NCI-H128 (cell line): ENCODE data around the gene AQP12B.

Experiments
- DNase-seq: peaks from one replicate; lab custom pipeline; 2025; ENCODE audit not compliant: unreplicated experiment; lab: John Stamatoyannopoulos, UW

The AQP12B gene

DNA sequence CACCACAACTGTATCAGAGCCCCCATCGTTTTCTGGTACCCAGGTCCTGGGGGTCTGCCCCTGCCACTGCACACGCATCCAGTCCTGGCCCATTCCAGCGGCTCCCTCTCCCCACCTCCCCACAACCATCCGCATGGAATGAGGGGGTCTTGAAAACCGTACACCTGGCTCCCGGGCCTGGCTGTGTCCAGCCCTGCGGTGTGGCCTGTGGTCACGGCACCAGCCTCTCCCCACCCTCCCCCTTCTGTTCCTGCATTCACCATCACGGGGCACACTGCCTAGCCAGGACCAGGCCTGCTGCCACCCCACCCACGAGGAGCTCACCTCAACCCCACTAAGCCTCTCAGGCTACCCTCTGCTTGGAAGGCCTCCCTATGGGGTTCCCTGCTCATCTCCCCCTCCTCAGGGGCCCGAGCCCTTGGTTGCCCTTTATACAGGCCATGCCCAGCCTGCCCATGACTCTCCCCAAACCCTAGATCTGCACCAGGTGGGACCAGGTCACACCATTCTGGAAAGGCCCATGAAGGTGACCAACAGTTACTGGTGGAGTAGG is 46.0 kb downstream of the AQP12B start:
- no peak for DNase-seq

DNA sequence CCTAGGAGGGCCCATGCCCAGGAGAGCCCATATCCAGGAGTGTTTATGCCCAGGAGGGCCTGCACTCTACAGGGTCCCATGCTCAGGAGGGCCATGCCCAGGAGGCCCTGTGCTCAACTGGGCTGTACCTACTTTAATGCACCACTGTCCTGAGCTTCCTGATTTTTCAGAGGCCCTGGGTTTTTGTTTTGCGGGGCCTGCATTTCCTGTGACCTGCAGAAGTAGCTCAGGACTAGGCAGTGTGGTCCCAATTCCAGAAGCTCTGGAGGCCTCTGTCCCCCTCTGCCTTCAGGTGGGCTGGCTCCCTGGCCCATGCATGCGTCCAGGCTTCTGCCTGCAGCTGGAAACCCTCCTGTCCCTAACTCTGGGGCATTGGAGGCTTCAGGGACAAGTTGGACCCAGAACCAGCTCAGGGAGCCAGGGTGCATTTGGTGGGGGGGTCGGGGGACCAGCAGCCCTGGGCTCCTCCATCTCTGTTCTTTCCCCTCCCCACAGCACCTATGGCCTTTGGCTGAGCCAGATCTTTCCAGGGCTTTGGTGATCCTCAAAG is 46.6 kb downstream of the AQP12B start:
- no peak for DNase-seq

DNA sequence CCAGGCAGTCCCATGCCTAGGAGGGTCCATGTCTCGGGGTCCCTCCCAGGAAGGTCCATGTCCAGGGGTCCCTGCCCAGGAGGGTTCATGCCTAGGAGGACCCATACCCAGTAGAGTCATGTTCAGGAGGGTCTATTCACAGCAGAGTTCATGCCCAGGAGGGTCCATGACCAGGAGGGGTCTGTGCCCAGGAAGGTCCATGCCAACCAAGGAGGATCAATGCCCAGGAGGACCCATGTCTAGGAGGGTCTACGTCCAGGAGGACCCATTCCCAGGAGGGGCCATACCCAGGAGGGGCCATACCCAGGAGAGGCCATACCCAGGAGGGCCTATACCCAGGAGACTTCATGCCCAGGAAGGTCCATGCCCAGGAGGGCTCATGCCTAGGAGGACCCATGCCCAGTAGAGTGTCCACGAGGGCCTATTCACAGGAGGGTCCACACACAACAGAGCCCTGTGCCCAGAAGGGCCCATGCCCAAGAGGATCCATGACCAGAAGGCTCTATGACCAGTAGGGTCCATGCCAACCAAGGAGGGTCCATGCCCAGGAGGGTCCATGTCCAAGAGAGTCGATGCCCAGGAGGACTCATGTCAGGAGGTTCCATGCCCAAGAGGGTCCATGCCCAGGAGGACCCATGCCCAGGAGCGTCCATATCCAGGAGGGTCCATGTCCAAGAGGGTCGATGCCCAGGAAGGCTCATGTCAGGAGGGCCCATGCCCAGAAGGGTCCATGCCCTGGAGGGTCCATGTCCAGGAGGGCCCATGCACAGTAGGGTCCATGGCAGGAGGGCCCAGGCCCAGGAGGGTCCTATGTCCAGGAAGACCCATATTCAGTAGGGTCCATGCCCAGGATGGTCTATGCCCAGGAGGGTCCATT is 47.3 kb downstream of the AQP12B start:
- no peak for DNase-seq

DNA sequence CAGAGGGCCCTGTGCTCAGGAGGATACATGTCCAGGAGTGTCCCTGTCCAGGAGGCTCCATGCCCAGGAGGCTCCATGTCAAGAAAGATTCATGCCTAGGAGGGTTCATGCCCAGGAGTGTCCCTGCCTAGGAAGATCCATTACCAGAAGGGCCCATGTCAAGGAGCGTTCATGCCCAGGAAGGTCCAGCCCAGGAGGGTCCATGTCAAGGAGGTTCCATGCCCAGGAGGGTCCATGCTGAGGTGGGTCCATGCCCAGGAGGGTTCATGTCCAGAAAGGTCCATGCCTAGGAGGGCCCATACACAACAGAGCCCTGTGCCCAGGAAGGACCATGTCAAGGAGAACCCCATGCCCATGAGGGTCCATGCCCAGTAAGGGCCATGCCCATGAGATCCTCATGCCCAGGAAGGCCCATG is 50.4 kb downstream of the AQP12B start:
- no peak for DNase-seq

DNA sequence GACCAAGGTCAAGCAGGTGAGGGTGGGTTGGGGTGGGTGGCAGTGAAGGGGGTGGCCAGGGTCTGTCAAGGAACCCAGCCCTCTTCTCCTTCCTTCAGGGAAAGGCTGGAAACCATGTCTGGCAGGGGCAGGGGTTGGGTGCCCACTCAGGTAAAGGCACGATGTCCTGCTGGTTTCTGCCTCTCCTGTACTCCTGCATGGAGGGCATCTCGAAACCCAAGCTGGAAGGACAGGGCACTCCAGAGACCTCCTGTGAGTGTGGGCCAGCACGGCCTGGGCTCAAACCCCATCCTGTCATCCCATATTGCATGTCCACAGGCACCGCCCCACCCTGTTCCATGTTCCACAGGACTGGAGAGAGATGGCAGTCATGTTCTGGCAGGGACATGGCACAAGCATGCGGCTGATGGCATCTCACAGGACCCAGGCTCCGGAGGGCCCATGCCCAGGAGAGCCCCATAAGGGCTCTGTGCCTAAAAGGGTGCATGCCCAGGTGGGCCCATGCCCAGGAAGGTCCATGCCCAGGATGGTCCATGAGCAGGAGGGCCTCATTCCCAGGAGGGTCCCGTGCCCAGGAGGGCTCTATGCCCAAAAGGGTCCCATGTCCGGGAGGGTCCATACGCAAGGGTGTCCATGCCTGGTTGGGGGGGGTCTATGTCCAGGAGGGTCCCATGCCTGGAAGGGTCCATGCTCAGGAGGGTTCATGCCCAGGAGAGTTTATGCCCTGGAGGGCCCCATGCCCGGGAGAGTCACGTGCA is 51.0 kb downstream of the AQP12B start:
- DNase-seq = no peak

DNA sequence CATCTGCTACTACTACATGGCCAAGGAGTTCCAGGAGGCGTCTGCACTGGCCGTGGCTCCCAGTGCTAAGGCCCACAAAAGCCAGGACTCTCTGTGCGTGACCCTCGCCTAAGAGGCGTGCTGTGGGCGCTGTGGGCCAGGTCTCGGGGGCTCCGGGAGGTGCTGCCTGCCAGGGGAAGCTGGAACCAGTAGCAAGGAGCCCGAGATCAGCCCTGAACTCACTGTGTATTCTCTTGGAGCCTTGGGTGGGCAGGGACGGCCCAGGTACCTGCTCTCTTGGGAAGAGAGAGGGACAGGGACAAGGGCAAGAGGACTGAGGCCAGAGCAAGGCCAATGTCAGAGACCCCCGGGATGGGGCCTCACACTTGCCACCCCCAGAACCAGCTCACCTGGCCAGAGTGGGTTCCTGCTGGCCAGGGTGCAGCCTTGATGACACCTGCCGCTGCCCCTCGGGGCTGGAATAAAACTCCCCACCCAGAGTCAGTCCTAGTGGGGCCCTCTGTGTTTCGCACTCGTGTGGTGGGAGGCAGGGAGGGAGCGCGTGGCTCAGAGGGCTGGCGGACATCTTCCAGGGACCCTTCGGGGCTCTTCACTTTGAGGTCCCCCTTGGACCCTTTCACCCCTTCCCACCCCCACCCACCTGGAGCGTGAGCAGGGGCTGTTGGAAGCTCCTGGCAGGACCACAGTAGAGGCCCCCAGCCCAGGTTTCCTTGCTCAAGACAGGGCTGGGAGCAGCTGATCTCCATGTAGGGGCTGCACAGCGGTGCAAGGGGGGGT is 51.7 kb downstream of the AQP12B start:
- no peak for DNase-seq

DNA sequence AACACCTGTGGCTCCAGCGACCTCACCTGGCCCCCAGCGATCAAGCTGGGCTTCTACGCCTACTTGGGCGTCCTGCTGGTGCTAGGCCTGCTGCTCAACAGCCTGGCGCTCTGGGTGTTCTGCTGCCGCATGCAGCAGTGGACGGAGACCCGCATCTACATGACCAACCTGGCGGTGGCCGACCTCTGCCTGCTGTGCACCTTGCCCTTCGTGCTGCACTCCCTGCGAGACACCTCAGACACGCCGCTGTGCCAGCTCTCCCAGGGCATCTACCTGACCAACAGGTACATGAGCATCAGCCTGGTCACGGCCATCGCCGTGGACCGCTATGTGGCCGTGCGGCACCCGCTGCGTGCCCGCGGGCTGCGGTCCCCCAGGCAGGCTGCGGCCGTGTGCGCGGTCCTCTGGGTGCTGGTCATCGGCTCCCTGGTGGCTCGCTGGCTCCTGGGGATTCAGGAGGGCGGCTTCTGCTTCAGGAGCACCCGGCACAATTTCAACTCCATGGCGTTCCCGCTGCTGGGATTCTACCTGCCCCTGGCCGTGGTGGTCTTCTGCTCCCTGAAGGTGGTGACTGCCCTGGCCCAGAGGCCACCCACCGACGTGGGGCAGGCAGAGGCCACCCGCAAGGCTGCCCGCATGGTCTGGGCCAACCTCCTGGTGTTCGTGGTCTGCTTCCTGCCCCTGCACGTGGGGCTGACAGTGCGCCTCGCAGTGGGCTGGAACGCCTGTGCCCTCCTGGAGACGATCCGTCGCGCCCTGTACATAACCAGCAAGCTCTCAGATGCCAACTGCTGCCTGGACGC is 52.5 kb downstream of the AQP12B start:
- DNase-seq = no peak

DNA sequence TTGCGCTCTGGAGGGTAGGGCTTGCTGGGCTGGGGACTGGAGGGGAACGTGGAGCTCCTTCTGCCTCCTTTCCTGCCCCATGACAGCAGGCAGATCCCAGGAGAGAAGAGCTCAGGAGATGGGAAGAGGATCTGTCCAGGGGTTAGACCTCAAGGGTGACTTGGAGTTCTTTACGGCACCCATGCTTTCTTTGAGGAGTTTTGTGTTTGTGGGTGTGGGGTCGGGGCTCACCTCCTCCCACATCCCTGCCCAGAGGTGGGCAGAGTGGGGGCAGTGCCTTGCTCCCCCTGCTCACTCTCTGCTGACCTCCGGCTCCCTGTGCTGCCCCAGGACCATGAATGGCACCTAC is 53.1 kb downstream of the AQP12B start:
- no peak for DNase-seq

DNA sequence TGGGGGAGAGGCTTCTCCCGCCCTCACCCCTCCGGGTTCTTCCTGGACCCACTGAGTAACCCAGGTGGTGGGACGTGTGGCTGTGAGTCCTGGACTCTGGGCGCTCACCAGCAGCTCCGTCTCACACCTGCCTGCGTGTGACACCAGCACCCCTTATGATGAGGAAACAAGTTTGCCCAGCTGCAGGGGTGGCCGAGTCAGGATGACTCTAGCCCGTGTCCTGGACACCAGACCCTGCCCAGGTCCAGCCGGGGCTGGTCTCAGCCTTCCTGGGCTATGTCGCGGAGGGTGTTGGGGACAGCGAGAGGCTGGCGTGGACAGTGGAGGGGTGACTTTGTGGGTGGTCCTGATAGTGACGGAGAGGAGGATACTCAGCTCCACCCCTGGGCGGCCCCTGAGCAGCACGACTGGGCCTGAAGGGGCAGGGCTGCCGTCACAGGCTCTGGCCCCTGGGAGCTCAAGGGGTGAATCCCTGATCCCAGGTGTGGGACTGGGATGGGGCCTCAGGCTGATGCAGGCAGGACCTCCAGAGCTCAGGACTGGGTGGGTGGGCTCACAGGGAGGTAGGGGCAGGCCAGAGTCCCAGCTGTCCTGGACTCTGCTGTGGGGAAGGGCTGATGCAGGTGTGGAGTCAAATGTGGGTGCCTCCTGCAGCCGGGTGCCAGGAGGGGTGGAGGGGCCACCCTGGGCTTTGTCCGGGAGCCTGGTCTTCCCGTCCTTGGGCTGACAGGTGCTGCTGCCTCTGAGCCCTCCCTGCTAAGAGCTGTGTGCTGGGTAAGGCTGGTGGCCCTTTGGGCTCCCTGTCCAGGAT is 53.7 kb downstream of the AQP12B start:
- no peak for DNase-seq

DNA sequence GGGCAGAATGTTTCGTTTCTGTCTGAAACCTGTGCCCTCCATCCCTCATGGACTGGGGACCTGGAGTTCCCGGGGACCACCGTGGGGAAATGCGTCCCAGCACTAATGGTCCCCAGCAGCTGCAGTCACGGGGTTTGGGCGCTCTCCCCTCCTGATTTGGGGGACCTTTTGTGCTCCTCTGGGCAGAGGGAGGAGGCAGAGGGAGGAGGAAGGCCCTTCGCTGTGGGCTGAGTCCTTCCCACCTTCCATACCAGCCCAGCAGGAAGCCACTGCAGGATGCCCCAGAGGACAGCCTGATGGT is 54.2 kb downstream of the AQP12B start:
- DNase-seq = no peak

DNA sequence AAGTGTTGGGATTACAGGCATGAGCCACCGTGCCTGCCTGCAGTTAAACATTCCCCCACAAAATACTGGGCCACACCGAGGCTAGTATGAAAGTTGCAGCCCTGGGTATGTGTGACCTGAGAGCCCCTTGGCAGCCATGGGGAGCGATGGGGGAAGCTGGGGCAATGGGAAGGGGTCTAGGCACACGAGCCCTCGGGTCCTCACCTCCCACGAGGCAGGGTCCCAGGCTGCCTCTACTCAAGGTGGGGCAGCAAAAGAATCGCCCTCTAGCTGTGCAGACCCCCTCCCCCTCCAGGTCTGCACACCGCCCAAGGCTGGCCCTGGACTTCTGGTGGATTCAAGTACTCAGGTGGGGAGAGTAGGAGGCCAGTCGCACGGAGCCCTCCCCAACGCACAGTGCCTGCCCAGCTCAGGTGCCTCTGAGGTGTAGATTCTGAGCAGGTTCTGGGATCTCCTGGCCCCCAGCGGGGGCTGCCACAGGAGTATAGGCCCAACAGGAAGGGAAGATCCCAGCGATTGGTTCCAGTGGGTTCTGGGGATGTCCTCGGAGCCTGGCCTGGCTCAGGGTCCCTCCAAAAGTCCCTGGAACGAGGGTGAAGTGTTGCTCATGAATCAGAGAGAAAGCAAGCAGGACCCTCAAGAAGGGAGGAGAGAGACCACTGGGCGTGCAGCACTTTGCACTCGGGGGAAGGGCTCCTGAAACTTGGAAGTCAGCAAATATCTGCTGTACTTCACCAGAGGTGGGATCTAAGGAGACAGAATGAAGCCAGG is 54.8 kb downstream of the AQP12B start:
- DNase-seq = no peak

DNA sequence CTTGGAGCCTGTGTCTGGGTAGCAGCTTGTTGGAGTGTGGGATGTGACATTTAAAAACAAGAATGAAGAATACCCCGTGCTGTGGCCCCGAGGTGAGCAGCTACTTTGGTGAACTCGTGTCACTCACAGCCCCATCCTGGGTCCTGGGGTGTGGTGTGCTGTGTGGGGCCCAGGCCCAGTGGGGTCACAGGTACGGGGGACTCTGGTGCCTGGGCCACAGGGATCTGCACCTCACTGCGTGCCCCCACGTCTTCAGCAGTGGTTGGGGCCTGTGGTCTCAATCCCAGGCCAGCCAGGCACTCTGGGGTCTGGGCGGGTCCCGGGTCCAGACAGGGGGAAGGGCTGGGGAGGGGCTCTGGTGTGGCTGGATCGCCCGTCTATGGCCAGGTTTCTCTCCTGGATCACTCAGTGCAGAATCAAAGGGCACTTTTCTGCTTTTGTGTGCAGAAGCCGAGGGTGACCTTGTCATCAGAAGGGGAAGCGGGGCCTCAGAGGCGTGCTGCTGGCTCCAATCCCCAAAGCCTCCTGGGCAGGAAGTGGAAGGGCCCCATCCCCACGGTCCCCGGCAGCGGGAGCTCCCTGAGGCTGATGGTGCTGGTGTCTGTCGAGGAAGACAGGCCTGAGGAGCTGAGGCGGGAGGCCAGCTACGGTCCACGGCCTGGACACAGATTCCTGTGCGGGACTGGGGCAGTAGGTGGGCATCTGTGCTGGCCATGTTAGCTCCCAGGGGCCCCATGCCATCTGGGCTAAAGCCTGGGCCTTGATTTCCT is 56.0 kb downstream of the AQP12B start:
- DNase-seq = no peak
